Measurements from ENCODE around the gene KRTAP12-3. TPM values are rescaled to one million over a fixed set of nuclear protein-coding genes. Genes with fewer than 3 reads are reported as not detected.

KRTAP12-3 gene
- total and polyA plus RNA-seq, 4 donors = not detected

GRCh38 chr21:44656868-44657267, 864 bp upstream of the KRTAP12-3 start:
- H3K9me3 ChIP-seq (ENCODE audit: control insufficient read depth in 4 of 4, low read length in 3 of 4) = peaks cover 0 to 5% (median 0%) of the 10 kb centered on the region in 4 donors
- no peak for TF ChIP-seq JUND (IDR thresholded peaks at IDR 0.05)
- no peak for TF ChIP-seq HNF4G (IDR thresholded peaks at IDR 0.05)
- no peak for TF ChIP-seq YY1 (IDR thresholded peaks at IDR 0.05)
- TF ChIP-seq MAX (IDR thresholded peaks at IDR 0.05) = no peak
- TF ChIP-seq RAD21 (IDR thresholded peaks at IDR 0.05) = no peak
- no peak for TF ChIP-seq CTCF (IDR thresholded peaks at IDR 0.05; ENCODE audit: low read depth, low read length, missing input control)
- TF ChIP-seq GABPA (IDR thresholded peaks at IDR 0.05 in 1 of 2, conservative IDR thresholded peaks at IDR 0.05 in 1 of 2) = no peak
- TF ChIP-seq EGR1 (IDR thresholded peaks at IDR 0.05; ENCODE audit: low read depth in 2 of 2) = no peak
- no peak for TF ChIP-seq ATF3 (IDR thresholded peaks at IDR 0.05)
- no peak for TF ChIP-seq NR2F2 (IDR thresholded peaks at IDR 0.05)
- TF ChIP-seq FOXA2 (IDR thresholded peaks at IDR 0.05) = no peak
- TF ChIP-seq REST (IDR thresholded peaks at IDR 0.05) = no peak
- no peak for TF ChIP-seq RXRA (IDR thresholded peaks at IDR 0.05)
- TF ChIP-seq FOXA1 (IDR thresholded peaks at IDR 0.05) = no peak
- TF ChIP-seq HNF4A (conservative IDR thresholded peaks at IDR 0.05) = no peak
- TF ChIP-seq SP1 (IDR thresholded peaks at IDR 0.05) = no peak
- no peak for TF ChIP-seq TAF1 (conservative IDR thresholded peaks at IDR 0.05)
- TF ChIP-seq ZBTB33 (IDR thresholded peaks at IDR 0.05) = no peak
- 37% methylated on average over 1 of the region's 1 CpG for WGBS
- no peak overlapping the region for H3K9ac ChIP-seq (ENCODE audit: low read depth in 1 of 2, low read length in 2 of 2)
- H3K4me3 ChIP-seq (ENCODE audit: low read depth in 1 of 3, low read length in 3 of 3) = no peak overlapping the region
- no peaks in the 10 kb centered on the region for H3K27me3 ChIP-seq (ENCODE audit: control insufficient read depth in 4 of 4, insufficient read depth in 4 of 4, low read length in 3 of 4)
- H3K27ac ChIP-seq (ENCODE audit: low read depth in 1 of 2, low read length in 2 of 2) = no peak overlapping the region
- H3K4me1 ChIP-seq (ENCODE audit: control insufficient read depth in 4 of 4, insufficient read depth in 4 of 4, low read length in 3 of 4) = no peaks in the 10 kb centered on the region
- no peak for DNase-seq (ENCODE audit: low spot score)
- H3K36me3 ChIP-seq (ENCODE audit: control insufficient read depth in 4 of 4, insufficient read depth in 3 of 4, low read depth in 1 of 4, low read length in 3 of 4) = no peaks in the 10 kb centered on the region

Data from liver (tissue), 9 donors.